LNCaP clone FGC (cell line): ENCODE data around the gene NPW.

Experiments used
- DNase-seq: peaks from one replicate; pipeline ENCODE4 v3.0.0-alpha.2; 2011; ENCODE audit warnings: low read depth
- H3K4me3 ChIP-seq: 2 replicates; pipeline ENCODE4 v1.5.1; 2011; ENCODE audit warnings: mild to moderate bottlenecking, low read depth, low read length, control low read depth
- TF ChIP-seq, protein P1 (sequence below): IDR thresholded peaks from 2 replicates; pipeline ENCODE4 v1.5.1; 2012; ENCODE audit warnings: mild to moderate bottlenecking; ENCODE audit not compliant: control insufficient read depth, insufficient read depth; ENCODE audit errors: extremely low read depth

Gene NPW

DNA sequence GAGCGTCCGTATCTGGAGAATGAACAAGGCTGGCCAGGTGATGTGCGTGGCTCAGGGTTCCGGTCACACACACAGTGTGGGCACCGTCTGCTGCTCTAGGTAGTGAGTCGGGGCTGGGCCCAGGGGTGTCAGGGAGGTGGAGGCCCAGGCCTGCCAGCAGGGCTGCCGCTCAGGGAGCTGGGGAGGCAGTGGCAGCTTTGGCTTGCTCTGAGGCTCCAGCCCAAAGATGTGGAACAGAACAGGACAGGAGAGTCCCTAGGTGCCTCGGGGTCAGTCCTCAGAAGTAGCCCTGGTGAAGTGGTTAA, 43.4 kb upstream of the NPW start:
- H3K4me3 ChIP-seq = no peak overlapping the region
- DNase-seq = no peak
- TF ChIP-seq, protein P1, sequence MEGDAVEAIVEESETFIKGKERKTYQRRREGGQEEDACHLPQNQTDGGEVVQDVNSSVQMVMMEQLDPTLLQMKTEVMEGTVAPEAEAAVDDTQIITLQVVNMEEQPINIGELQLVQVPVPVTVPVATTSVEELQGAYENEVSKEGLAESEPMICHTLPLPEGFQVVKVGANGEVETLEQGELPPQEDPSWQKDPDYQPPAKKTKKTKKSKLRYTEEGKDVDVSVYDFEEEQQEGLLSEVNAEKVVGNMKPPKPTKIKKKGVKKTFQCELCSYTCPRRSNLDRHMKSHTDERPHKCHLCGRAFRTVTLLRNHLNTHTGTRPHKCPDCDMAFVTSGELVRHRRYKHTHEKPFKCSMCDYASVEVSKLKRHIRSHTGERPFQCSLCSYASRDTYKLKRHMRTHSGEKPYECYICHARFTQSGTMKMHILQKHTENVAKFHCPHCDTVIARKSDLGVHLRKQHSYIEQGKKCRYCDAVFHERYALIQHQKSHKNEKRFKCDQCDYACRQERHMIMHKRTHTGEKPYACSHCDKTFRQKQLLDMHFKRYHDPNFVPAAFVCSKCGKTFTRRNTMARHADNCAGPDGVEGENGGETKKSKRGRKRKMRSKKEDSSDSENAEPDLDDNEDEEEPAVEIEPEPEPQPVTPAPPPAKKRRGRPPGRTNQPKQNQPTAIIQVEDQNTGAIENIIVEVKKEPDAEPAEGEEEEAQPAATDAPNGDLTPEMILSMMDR = no peak

DNA sequence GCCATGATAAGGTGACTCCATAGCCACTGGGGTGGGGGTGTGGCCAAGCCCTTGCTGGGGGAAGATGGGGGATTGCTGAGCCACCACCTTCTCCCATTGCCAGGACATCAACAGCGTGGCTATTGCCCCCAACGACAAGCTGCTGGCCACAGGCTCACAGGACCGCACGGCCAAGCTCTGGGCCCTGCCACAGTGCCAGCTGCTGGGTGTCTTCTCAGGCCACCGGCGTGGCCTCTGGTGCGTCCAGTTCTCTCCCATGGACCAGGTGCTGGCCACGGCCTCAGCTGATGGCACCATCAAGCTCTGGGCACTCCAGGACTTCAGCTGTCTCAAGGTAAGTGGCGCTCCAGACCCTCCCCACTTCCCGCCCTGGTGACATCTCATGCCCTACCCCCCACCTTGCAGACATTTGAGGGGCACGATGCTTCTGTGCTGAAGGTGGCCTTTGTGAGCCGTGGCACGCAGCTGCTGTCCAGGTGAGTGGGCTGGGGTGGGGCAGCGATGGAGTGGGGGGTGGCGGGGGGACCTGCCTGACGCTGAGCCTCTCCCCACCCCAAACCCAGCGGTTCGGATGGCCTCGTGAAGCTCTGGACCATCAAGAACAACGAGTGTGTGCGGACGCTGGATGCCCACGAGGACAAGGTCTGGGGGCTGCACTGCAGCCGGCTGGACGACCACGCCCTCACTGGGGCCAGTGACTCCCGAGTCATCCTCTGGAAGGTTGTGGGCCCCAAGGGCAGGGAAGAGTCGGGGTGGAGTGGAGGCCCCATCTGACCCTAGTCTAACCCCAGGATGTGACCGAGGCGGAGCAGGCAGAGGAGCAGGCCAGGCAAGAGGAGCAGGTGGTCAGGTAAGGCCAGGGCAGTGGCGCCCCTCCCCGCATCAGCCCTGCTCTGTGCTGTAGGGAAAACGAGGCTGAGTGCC, 42.4 kb upstream of the NPW start:
- no peak for DNase-seq
- H3K4me3 ChIP-seq = no peak overlapping the region
- TF ChIP-seq, protein P1 = no peak

DNA sequence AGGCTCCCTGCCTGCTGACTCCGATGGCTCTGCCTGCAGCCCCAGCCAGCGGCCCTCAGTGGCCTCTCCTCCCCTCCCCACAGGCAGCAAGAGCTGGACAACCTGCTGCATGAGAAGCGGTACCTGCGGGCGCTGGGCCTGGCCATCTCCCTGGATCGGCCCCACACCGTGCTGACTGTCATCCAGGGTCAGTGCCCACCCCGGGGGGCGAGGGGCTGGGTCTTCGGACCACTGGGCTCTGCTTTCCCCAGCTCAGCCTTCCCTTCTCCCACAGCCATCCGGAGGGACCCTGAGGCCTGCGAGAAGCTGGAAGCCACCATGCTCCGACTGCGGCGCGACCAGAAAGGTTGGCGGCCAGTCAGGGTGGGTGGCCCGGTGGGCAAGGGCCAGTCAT, 41.7 kb upstream of the NPW start:
- TF ChIP-seq, protein P1 = no peak
- no peak overlapping the region for H3K4me3 ChIP-seq
- DNase-seq = no peak

DNA sequence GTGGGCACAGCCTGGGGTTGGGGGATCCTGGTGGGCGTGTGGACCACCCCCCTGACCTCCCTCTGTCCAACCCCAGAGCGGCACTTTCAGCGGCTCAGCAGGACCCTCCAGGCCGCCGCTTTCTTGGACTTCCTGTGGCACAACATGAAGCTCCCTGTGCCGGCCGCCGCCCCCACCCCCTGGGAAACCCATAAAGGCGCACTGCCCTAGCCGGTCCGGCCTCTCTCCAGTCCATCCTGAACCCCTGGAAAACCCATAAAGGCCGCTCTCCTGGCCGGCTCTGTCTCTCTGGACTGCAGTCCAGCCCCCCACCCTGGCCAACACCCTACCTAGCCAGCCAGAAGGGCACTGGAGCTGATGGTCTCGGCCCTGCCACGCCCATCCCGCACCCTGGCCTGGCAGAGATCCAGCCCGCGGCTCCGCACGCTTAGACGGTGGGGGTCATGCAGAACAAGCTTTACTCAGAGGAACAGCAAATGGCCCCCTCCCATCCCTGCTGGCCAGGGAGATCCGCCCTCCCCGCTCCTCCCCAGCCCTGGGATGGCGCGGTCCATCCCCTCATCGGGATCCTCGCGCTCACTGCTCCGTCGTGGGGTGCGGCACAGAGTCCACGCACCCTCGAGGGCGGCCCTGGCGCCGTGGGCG, 41.0 kb upstream of the NPW start:
- DNase-seq = no peak
- H3K4me3 ChIP-seq = no peak overlapping the region
- TF ChIP-seq, protein P1 = no peak

DNA sequence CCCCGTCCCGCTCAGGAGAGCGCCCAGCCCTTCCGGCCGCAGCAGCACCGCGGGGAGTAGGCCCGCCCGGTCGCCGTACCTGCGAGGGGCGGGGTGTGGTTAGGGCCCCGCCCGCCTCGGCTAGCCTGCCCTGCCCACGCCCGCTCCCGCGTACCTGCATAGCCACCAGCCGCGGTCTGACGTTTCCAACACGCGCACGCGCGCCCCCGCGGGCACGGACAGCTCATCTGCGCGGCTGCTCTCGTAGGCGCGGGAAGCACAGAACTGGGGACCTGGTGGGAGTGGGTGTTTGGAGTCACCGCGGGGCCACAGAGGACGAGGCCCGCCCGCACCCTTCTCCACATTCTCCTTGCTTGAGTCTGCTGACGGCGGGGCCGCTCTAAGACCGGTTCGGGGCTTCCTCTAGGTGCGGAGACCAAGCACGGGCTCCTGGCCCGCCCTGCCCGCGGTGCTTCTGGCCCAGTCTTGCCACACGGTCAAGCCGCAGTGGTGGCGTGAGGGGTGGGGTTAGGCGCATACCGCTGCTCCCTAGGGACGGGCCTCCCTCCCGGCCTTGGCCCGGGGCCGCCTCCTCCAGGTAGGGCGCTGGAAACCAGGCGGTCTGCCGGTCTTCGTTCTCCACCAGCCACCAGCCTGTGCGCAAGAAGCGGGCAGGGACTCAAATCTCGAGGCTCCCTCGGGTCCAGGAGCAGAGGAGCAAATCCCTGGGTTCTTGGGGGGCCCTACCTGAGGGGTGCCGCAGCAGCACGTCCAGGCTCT, 40.1 kb upstream of the NPW start:
- TF ChIP-seq, protein P1 = no peak
- DNase-seq = no peak
- H3K4me3 ChIP-seq = no peak overlapping the region

DNA sequence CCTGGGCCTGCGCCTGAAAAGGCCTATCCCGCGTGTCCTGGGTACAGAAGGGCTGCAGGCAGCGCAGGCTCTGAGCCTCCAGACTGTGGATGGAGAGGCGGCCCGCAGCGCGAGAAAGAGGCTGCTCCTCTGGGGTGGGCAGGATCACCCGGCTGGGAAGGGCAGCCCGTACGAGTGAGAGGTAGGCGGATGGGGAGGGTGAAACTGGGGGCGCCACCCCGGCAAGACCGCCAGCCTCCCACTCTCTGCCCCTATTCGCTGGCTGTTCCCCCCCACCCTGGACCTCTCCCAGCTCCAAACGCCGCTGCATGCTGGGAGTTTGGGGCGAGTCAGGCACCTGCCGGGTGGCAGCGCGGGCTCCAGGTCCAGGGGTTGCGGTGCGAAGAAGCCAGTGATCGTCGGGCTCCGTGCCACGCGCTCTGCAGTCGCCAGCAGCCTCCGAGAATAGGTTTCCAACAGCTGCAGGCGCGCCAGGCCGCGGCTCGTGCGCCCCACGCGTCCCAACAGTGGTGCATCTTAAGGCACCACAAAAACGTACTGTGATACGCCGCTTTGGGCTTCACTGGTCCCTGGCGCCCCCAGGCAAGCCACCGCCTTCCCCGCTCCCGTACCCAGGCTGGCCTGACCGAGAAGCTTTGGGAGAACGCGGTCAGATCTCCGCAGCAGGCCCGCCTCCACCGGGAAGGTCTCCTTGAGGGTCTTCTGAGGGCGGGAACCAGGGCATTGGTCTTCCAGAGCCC, 39.4 kb upstream of the NPW start:
- TF ChIP-seq, protein P1 = no peak
- no peak overlapping the region for H3K4me3 ChIP-seq
- no peak for DNase-seq
